ENCODE measurements around the gene SEMA4B. TPM values are rescaled to one million over a fixed set of nuclear protein-coding genes. Genes with fewer than 3 reads are reported as not detected.
"Not testable (repeated sequence)": the region's sequence is repeated elsewhere in the genome, so short reads cannot be mapped to it uniquely, and the experiment has no call there.

The SEMA4B gene, protein sequence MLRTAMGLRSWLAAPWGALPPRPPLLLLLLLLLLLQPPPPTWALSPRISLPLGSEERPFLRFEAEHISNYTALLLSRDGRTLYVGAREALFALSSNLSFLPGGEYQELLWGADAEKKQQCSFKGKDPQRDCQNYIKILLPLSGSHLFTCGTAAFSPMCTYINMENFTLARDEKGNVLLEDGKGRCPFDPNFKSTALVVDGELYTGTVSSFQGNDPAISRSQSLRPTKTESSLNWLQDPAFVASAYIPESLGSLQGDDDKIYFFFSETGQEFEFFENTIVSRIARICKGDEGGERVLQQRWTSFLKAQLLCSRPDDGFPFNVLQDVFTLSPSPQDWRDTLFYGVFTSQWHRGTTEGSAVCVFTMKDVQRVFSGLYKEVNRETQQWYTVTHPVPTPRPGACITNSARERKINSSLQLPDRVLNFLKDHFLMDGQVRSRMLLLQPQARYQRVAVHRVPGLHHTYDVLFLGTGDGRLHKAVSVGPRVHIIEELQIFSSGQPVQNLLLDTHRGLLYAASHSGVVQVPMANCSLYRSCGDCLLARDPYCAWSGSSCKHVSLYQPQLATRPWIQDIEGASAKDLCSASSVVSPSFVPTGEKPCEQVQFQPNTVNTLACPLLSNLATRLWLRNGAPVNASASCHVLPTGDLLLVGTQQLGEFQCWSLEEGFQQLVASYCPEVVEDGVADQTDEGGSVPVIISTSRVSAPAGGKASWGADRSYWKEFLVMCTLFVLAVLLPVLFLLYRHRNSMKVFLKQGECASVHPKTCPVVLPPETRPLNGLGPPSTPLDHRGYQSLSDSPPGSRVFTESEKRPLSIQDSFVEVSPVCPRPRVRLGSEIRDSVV
- 5.6 and 17.8 TPM in 2 replicates for total RNA-seq (2014; rRNA removed; shearing (Covaris generic))

GRCh38 chr15:90201130-90201943 lies at the start of gene SEMA4B:
Gene SEMA4B (plus strand): TSS chr15:90201330. CDS start chr15:90201579, 249 bp downstream.
- Histone ChIP-seq H3K27ac (peak within 1 kb of the TSS; percentile 11; the same call in 1 of the 2 replicates), H3K27me3 (replicated peaks) (no peaks in the 10 kb centered on the region), H3K9me3 (replicated peaks) (no peaks in the 10 kb centered on the region), H3K4me3 (peak within 1 kb of the TSS; percentile 92), H3K4me1 (replicated peaks) (peaks cover 19% of the 10 kb centered on the region), H3K36me3 (peaks cover 5% of the 10 kb centered on the region; the same call in 1 of the 2 replicates)
- DNase-seq (ENCODE audit: low read depth in 1 of 2, low spot score in 2 of 2): peak in 1 of 2 experiments; percentile 52

DNA sequence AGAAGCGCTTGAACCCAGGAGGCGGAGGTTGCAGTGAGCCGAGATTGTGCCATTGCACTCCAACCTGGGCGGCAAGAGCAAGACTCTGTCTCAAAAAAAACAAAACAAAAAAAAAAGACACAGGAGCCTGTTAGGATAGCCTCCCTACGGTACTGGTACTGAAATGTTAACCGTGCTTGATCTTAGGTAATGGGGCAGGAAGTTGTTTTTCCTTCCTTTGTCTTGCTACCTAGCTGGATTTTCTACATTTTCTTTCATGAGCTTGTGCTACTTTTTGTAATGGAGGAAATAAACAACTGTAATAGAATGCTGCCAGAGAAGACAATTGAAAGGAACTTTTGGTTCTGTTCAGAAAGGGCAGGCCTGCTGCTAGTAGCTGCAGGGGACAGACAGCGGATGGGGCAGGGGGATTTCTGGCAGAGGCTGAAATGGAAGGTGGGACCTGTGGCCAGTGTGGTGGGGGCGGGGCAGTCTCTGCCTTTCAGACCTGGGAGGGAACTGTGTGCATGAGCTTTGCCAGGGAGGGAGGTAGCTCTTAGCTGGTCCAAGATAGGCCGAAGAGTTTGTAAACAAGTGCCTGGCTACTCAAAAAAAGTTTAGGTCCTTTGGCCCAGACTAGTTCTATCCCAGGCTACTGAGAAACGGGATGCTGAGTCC lies 49.0 kb upstream of the SEMA4B start:
- H3K4me3 ChIP-seq: no peak overlapping the region
- H3K9me3 ChIP-seq (replicated peaks): no peaks in the 10 kb centered on the region
- DNase-seq (ENCODE audit: low read depth in 1 of 2, low spot score in 2 of 2): no peak
- no peaks in the 10 kb centered on the region for H3K27me3 ChIP-seq (replicated peaks)
- H3K36me3 ChIP-seq: no peaks in the 10 kb centered on the region
- H3K4me1 ChIP-seq (replicated peaks): peaks cover 27% of the 10 kb centered on the region
- no peak overlapping the region for H3K27ac ChIP-seq

GRCh38 chr15:90153658-90154057 lies 47.5 kb upstream of the SEMA4B start:
- H3K27ac ChIP-seq: no peak overlapping the region
- no peak for DNase-seq (ENCODE audit: low read depth in 1 of 2, low spot score in 2 of 2)
- no peak overlapping the region for H3K4me3 ChIP-seq
- H3K4me1 ChIP-seq (replicated peaks): peaks cover 33% of the 10 kb centered on the region
- H3K9me3 ChIP-seq (replicated peaks): no peaks in the 10 kb centered on the region
- no peaks in the 10 kb centered on the region for H3K36me3 ChIP-seq
- H3K27me3 ChIP-seq (replicated peaks): no peaks in the 10 kb centered on the region

DNA sequence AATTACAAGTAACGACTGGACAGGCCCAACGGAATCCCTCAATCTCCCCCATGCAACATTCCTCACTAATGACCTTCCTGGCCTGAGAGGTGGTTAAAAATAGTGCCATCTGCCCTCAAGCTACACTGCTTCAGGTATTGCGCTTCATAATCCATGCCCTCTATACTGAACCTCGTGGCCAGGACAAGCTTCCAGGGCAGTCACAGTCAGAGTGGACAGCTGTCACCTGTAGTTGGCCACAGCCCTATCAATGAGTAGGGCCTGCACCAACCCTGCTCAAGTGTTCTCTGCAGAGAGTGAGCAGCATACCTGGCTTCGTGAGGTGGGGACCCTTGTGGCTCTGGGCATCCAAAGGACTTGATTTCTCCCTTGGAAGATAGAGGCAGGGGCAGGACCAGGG lies 46.9 kb upstream of the SEMA4B start:
- Histone ChIP-seq H3K4me3 (no peak overlapping the region), H3K27ac (peak overlapping the region; percentile 11; the same call in 1 of the 2 replicates), H3K4me1 (replicated peaks) (peaks cover 33% of the 10 kb centered on the region), H3K36me3 (no peaks in the 10 kb centered on the region), H3K9me3 (replicated peaks) (no peaks in the 10 kb centered on the region), H3K27me3 (replicated peaks) (no peaks in the 10 kb centered on the region)
- no peak for DNase-seq (ENCODE audit: low read depth in 1 of 2, low spot score in 2 of 2)

DNA sequence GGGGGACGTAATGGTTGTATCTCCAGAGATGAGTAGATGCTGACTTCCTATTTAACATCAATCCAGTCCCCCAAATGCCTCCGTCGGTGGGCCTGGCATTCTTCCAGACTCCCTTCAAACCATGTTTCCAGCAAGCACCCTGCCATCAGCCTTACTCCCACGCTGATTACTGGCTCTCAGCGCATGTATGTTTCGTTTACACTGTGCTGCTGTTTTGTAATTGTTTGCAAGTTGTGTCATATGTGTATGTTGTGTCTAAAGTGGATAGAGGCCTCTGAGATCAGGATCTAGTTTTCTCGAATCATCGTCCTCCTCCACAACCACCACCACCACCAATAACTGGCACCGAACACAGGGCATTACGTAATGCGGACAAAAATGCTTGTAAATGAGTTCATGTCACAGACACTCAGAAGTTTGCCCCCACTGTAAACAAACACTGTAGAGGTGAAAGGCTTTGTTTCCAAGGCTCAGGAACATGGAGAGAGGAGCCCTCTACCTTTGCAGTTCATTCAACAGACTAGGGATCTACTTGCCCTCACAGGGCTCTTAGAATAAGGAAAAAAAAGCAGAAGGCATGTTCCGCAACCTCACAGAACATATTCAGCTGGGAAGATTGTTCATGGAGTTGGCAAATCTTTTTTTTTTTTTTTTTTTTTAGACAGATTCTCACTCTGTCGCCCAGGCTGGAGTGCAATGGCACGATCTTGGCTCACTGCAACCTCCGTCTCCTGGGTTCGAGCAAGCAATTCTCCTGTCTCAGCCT lies 46.1 kb upstream of the SEMA4B start:
- Histone ChIP-seq H3K27me3 (replicated peaks) (no peaks in the 10 kb centered on the region), H3K36me3 (no peaks in the 10 kb centered on the region), H3K27ac (peak overlapping the region; percentile 11; the same call in 1 of the 2 replicates), H3K4me1 (replicated peaks) (peaks cover 37% of the 10 kb centered on the region), H3K4me3 (no peak overlapping the region), H3K9me3 (replicated peaks) (no peaks in the 10 kb centered on the region)
- peak; percentile 78 to 82 for DNase-seq (ENCODE audit: low read depth in 1 of 2, low spot score in 2 of 2)

DNA sequence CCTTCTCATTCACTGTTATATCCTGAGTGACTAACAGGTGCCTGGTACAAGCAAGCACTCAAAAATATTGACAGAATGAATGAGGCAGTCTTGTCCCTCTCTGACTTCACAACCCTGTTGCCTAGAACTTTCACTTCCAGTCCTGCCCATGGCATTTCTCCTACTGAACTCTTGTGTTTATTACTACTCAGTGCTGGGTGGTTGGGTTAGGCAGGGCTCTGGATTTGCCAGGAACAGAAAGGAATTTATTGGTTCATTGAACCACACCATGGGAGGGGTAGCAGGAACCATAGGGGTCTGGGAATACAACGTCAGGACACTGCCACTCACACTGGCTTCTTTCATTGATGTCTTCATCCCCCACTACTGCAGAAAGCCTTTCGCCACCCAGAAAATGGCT lies 41.9 kb upstream of the SEMA4B start:
- no peak overlapping the region for H3K4me3 ChIP-seq
- no peak for DNase-seq (ENCODE audit: low read depth in 1 of 2, low spot score in 2 of 2)
- no peak overlapping the region for H3K27ac ChIP-seq
- H3K4me1 ChIP-seq (replicated peaks): peaks cover 45% of the 10 kb centered on the region
- no peaks in the 10 kb centered on the region for H3K36me3 ChIP-seq
- H3K27me3 ChIP-seq (replicated peaks): no peaks in the 10 kb centered on the region
- H3K9me3 ChIP-seq (replicated peaks): no peaks in the 10 kb centered on the region

DNA sequence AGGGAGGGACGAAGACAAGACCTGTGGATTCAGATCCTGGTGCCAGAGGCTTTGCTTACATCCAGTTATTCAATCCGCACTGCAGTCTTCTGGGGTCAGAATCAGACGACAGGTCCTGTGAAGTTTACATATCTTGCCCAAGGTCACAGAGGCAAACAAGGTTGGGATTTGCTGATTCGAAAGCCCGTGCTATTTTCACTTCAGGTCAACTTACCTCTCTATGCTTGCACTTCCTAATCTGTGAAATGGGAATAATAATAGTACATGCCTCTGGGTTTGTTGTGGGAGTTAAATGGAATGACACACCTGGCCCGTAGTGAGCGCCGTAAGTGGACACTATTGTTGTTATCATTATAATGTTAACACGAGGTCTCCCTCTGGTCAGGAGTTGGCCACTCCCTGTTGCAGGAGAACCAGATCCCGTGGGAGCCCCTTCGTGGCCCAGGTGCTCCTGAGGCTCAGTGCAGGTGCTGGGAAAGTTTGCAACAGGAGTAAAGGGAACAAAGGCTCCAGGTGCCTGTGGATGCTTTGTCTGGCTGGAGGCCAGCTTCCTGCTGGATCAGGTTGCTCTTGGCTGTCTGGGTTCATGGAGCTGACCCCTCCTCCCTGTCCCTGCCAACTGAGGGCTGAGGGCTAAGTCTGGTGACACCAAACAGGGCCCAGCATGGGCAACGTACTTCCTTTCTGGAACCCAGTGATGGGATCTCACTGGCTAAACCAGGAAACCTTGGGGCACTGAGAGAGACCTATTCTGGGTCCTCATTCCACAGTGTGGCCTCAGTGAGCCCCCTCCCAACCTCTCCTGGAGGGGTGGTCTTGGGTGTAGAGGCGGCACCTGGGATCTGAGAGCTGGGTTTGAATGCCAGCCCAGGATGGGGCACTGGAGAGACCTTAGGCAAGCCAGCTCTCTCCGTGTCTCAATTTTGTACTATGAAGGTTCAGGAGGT lies 40.1 kb upstream of the SEMA4B start:
- DNase-seq (ENCODE audit: low read depth in 1 of 2, low spot score in 2 of 2): no peak
- H3K9me3 ChIP-seq (replicated peaks): no peaks in the 10 kb centered on the region
- no peaks in the 10 kb centered on the region for H3K27me3 ChIP-seq (replicated peaks)
- peak overlapping the region; percentile 39 for H3K27ac ChIP-seq
- peaks cover 40% of the 10 kb centered on the region for H3K4me1 ChIP-seq (replicated peaks)
- no peak overlapping the region for H3K4me3 ChIP-seq
- no peaks in the 10 kb centered on the region for H3K36me3 ChIP-seq

DNA sequence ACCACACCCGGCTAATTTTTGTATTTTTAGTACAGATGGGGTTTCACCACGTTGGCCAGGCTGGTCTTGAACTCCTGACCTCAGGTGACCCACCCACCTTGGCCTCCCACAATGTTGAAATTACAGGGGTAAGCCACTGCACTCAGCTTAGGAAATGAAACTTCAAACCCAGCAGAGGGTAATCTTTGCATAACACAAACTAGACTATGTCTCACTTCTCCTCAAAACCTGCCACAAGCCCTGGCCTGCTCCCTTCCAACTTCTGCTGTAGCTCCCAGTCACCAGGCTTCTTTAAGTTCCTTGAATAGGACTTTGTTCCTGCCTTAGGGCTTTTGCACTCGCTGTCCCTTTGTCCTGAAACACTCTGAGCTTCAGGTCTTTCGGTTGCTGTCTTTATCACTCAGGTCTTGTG lies 39.2 kb upstream of the SEMA4B start:
- H3K4me3 ChIP-seq: no peak overlapping the region

DNA sequence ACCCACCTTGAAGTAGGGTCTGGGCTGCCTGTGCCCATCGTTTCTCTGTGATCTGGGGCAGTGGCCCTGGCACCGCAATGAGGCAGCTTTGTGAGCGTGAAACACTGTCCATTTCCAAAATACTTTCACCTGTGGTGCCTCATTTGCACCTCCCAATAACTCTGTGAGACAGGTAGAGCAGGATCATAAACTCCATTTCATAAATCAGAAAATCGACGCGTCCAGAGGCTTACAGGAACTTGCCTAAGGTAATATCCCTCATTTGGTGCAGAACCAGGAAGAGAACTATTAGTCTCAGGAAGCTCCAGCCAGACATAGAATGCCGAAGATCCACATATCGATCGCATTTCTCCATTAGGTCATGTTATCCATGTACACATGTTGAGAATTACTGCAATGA lies 38.2 kb upstream of the SEMA4B start:
- no peak overlapping the region for H3K4me3 ChIP-seq
- H3K36me3 ChIP-seq: no peaks in the 10 kb centered on the region
- no peaks in the 10 kb centered on the region for H3K9me3 ChIP-seq (replicated peaks)
- H3K4me1 ChIP-seq (replicated peaks): peaks cover 45% of the 10 kb centered on the region
- DNase-seq (ENCODE audit: low read depth in 1 of 2, low spot score in 2 of 2): no peak
- H3K27me3 ChIP-seq (replicated peaks): no peaks in the 10 kb centered on the region
- H3K27ac ChIP-seq: no peak overlapping the region

More for the DNA sequence above, 39.2 kb upstream of the SEMA4B start:
- H3K9me3 ChIP-seq (replicated peaks): no peaks in the 10 kb centered on the region
- DNase-seq (ENCODE audit: low read depth in 1 of 2, low spot score in 2 of 2): no peak
- no peak overlapping the region for H3K27ac ChIP-seq
- no peaks in the 10 kb centered on the region for H3K27me3 ChIP-seq (replicated peaks)
- H3K36me3 ChIP-seq: no peaks in the 10 kb centered on the region
- peaks cover 46% of the 10 kb centered on the region for H3K4me1 ChIP-seq (replicated peaks)

DNA sequence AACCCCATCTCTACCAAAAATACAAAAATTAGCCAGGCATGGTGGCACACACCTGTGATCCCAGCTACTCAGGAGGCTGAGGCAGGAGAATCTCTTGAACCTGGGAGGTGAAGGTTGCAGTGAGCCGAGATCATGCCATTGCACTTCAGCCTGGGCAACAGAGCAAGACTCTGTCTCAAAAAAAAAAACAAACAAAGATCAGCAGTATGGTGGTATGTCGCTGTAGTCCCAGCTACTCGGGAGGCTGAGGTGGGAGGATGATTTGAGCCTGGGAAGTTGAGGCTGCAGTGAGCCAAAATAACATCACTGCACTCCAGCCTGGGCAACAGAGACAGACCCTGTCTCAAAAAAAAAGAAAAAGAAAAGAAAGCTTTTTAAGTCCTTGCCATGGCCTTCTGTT lies 36.9 kb upstream of the SEMA4B start:
- not testable (repeated sequence) for H3K27ac ChIP-seq; H3K9me3 ChIP-seq (replicated peaks); H3K36me3 ChIP-seq; H3K4me3 ChIP-seq; H3K27me3 ChIP-seq (replicated peaks); DNase-seq (ENCODE audit: low read depth in 1 of 2, low spot score in 2 of 2)
- peaks cover 32% of the 10 kb centered on the region for H3K4me1 ChIP-seq (replicated peaks)

- no peak for DNase-seq (ENCODE audit: low read depth in 1 of 2, low spot score in 2 of 2)
- Histone ChIP-seq H3K27me3 (replicated peaks) (no peaks in the 10 kb centered on the region), H3K4me3 (no peak overlapping the region), H3K27ac (peak overlapping the region; percentile 78), H3K36me3 (no peaks in the 10 kb centered on the region), H3K9me3 (replicated peaks) (no peaks in the 10 kb centered on the region), H3K4me1 (replicated peaks) (peaks cover 23% of the 10 kb centered on the region)
Observed at GRCh38 chr15:90165157-90165556, 36.0 kb upstream of the SEMA4B start.

Measured in SJSA1 (cell line).